Fibroblast of pulmonary artery (primary cell): ENCODE results near the gene FKBP10.
A peak's percentile ranks its signal among the peaks of the same experiment; 100 is the strongest.

Experiments used
- DNase-seq: peaks from one replicate; pipeline ENCODE4 v3.0.0-alpha.2; 2010; ENCODE audit warnings: low read depth
- H3K4me3 ChIP-seq: replicated peaks from 2 replicates; pipeline ENCODE4 v1.5.1; 2011; ENCODE audit warnings: low read depth, mild to moderate bottlenecking, control low read depth, low read length, moderate library complexity
- TF ChIP-seq, protein P1 (sequence below): IDR thresholded peaks from 2 replicates; pipeline ENCODE4 v1.5.1; 2011; ENCODE audit warnings: mild to moderate bottlenecking, control low read depth, low read length, inconsistent platforms; ENCODE audit errors: missing control alignments

The FKBP10 gene

DNA sequence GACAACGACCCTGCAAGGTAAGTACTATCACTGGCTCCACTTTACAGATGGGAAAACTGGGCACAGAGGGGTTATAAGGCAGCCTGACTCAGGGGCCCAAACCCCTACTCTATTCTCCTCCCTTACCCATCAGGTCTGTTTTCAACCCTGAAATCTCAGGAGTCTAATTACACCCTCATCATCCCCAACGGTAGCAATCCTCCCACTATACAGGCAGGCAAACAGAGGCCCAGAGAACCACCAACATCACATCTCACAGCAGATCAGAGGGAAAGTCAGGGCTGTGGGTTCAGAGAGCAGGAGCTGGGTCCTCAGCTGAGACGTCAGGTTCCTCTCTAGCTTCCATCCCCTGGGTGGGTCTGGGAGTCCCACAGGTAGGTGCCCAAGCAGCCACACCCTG, 42.8 kb upstream of the FKBP10 start:
- no peak overlapping the region for H3K4me3 ChIP-seq
- no peak for DNase-seq
- TF ChIP-seq, protein P1, sequence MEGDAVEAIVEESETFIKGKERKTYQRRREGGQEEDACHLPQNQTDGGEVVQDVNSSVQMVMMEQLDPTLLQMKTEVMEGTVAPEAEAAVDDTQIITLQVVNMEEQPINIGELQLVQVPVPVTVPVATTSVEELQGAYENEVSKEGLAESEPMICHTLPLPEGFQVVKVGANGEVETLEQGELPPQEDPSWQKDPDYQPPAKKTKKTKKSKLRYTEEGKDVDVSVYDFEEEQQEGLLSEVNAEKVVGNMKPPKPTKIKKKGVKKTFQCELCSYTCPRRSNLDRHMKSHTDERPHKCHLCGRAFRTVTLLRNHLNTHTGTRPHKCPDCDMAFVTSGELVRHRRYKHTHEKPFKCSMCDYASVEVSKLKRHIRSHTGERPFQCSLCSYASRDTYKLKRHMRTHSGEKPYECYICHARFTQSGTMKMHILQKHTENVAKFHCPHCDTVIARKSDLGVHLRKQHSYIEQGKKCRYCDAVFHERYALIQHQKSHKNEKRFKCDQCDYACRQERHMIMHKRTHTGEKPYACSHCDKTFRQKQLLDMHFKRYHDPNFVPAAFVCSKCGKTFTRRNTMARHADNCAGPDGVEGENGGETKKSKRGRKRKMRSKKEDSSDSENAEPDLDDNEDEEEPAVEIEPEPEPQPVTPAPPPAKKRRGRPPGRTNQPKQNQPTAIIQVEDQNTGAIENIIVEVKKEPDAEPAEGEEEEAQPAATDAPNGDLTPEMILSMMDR = no peak

DNA sequence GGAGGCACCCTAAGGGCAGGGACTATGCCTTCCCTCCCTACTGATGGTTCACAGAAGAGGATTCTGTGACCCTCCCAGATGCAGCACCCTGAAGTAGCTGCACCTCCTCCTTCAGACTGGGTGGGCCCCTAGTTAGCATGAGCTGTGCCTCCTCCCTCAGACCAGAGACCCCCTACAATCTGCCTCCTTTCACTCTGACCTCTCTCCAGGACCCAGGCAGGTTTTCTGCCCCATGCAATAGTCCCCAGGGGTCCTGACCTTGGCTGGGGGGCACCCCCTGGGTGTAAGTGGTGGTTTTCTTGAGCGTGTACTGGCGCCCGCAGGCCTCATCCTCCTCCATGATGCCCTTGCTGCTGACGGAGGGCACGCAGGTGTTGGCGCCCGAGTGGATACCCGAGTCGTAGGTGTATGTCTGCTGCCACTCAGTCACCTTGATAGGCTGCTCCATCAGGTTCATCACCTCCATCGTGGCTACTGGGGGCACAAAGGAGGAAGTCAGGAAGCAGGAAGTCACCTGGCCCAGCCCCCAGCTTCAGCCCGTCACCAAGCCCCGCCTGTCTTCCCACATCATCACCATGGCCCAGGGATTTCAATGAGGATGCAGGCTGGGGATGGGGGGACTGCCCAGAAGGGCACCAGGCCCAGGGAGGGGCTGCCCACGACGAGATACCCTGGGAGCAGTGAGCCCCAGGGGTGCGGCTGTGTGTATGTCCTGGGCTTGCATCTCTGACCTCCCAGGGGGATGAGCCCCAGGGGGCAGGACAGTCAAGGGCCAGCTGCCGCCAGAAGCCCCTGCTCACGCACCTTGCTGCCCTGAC, 41.2 kb upstream of the FKBP10 start:
- TF ChIP-seq, protein P1 = no peak
- H3K4me3 ChIP-seq = no peak overlapping the region
- no peak for DNase-seq

DNA sequence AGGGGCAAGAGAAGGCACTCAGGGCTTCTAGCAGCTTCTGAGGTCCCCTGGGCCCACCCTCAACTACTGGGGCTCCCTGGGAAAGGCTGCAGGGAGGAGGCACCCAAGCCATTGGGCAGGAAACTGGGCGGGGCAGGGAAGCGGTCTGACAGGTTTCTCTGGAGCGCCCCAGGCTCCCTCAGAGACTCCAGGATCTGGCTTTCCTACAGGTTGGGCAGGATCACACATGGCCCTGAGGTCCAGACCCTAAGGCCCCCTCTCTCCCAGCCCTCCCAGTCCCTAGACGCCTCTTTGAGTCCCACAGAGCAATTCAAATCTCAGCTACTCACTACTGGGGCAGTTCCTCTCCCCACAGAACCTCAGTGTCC, 40.6 kb upstream of the FKBP10 start:
- DNase-seq = no peak
- H3K4me3 ChIP-seq = no peak overlapping the region
- TF ChIP-seq, protein P1 = no peak

DNA sequence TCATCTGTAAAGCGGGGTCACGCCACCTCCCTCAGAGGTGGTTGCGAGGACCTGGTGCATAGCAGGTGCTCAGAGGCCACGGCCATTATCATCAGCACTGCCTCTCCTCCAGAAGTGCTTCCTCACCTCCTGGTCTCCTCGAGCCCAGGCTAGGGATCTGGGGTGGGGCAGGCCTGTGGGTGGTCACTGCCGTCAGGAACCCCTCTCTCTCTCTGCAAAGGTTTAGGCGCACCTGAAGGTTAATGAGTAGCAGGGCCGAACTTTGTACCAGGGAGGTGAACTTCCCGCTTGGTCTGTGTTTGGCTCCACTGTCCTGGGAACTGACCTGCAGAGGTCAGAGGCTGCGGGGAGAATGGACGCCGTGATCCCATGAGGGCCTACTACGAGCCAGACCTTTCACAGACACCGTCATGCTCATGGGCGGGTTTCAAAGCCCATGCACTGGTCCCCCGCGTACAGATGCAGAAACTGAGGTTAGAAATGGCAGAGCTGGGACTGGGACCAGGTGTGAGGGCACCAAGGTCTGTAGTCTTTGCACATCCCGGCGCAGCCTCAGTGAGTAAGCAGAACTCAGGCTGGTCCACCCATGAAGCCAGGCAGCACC, 40.1 kb upstream of the FKBP10 start:
- TF ChIP-seq, protein P1 = no peak
- H3K4me3 ChIP-seq = no peak overlapping the region
- DNase-seq = no peak

DNA sequence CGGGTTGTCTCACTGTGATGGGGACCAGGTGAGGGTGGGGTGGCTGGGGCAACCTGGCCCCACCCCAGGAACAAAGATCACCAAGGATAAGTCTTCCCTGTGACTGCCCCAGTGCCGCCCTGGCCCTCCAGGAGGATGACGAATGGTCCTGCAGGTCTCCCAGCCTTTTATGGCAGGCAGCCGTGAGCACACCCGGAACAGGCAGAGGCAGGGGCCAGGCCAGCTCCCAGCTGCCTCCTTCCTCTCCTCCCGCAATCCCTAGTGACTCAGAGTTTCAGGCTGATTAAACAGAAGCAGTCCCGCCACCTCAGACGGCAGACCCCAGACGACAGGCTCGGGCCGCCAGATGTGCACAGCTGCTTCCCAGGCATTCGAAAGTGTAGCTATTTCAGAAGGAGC, 39.6 kb upstream of the FKBP10 start:
- TF ChIP-seq, protein P1 = no peak
- H3K4me3 ChIP-seq = no peak overlapping the region
- peak; percentile 90 for DNase-seq

DNA sequence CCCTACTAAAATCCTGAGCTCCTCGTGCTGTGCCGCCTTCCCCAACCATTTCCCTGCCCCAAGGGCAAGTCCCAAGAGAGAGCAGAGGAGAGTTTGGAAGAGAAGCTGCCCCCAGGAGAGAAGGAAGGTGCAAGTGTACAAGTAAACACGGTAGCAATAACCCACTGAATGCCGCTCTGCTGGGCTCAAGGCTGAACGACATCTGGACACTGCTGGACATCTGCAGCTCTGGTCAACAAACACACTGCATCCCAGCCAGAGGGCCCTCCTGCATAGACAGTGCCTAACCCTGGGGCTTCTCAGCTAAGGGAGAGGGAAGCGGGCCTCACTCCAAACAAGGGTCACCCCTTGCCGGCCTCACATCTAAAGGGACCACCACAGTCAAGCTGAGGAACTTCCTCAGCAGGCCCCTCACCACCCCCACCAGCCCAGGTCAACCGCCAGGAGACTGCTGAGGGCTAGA, 39.0 kb upstream of the FKBP10 start:
- TF ChIP-seq, protein P1 = no peak
- no peak overlapping the region for H3K4me3 ChIP-seq
- DNase-seq = no peak
